Panc1 (cell line): Measurements from ENCODE around the gene CYSRT1. TPM values are rescaled to one million over a fixed set of nuclear protein-coding genes. Genes with fewer than 3 reads are reported as not detected.

ENCODE experiments used
- ATAC-seq: fragments of 200-7000 bp; cut with Tn5 transposase; 2 replicates; pipeline ENCODE4 v1.9.1; 2020; ENCODE audit warnings: mild to moderate bottlenecking, moderate library complexity
- BruUV-seq: library from RNA; stranded (reverse); fragments of 400-500 nt; replicated peaks from 2 replicates; lab custom pipeline; 2021; lab: Mats Ljungman, UMichigan
- CTCF ChIA-PET: fragments of 300-600 bp; sonication (Branson Sonifier 250); formaldehyde crosslinking; loops from one replicate; lab custom pipeline; 2022; ENCODE audit warnings: antibody characterized with exemption; lab: Charles Lee
- POLR2A ChIA-PET: fragments of 300-600 bp; sonication (Branson Sonifier 250); formaldehyde crosslinking; loops from one replicate; lab custom pipeline; 2022; ENCODE audit warnings: antibody characterized with exemption; lab: Charles Lee
- DNase-seq: peaks from one replicate; pipeline ENCODE4 v3.0.0-alpha.2; 2010; ENCODE audit warnings: low read depth, low spot score
- H3K27ac ChIP-seq: 2 replicates; pipeline ENCODE4 v1.5.1; 2011; ENCODE audit warnings: mild to moderate bottlenecking, low read length, inconsistent platforms
- H3K27me3 ChIP-seq: fragments of 200-500 bp; sonication (Bioruptor generic); 2 replicates; pipeline ENCODE4 v1.6.0; 2014; ENCODE audit warnings: low read length, inconsistent platforms; ENCODE audit not compliant: control insufficient read depth, insufficient read depth
- H3K36me3 ChIP-seq: fragments of 200-500 bp; sonication (Bioruptor generic); 2 replicates; pipeline ENCODE4 v1.5.1; 2014; ENCODE audit warnings: inconsistent platforms, mild to moderate bottlenecking, low read length, moderate library complexity; ENCODE audit not compliant: control insufficient read depth, insufficient read depth
- H3K4me1 ChIP-seq: 2 replicates; pipeline ENCODE4 v1.5.1; 2011; ENCODE audit warnings: inconsistent platforms, mild to moderate bottlenecking, low read length, moderate library complexity; ENCODE audit not compliant: control insufficient read depth, insufficient read depth
- H3K4me3 ChIP-seq, 2 experiments: 2 replicates each; pipeline ENCODE4 v1.5.1; 2011 to 2012; ENCODE audit warnings: low read depth in 2 of 2, low read length in 2 of 2, mild to moderate bottlenecking in 2 of 2, inconsistent platforms in 1 of 2, moderate library complexity in 1 of 2
- H3K9me3 ChIP-seq: fragments of 200-500 bp; sonication (Bioruptor generic); 2 replicates; pipeline ENCODE4 v1.5.1; 2014; ENCODE audit warnings: low read depth, mild to moderate bottlenecking, inconsistent platforms, low read length, moderate library complexity; ENCODE audit not compliant: control insufficient read depth, insufficient read depth
- SIN3A ChIP-seq: IDR thresholded peaks from 2 replicates; pipeline ENCODE4 v1.6.1; 2012; ENCODE audit warnings: low read depth, mild to moderate bottlenecking, low read length, moderate library complexity, borderline replicate concordance; ENCODE audit not compliant: insufficient read depth
- TCF7L2 ChIP-seq: IDR thresholded peaks from 2 replicates; pipeline ENCODE4 v1.6.1; 2011; ENCODE audit warnings: mild to moderate bottlenecking, low read depth, low read length, inconsistent platforms
- in situ Hi-C: cut with HindIII; loops from 2 replicates; pipeline ENCODE4 v1.10.0; 2016; ENCODE audit warnings: low sequenced_read_pairs, low pct_unique_long_range_greater_than_20kb
- intact Hi-C: fragments of 100-400 bp; cut with micrococcal nuclease; formaldehyde crosslinking; loops from one replicate; pipeline ENCODE4 v1.10.0; 2022; ENCODE audit not compliant: unreplicated experiment
- total RNA-seq: library from RNA; stranded (reverse); gene quantifications from one replicate; pipeline ENCODE4 v1.2.1, GENCODE V29; 2021; ENCODE audit not compliant: unreplicated experiment
- TF ChIP-seq, protein P1 (sequence below), 2 experiments: IDR thresholded peaks; 2 replicates each; pipeline ENCODE4 v1.6.1; 2011 to 2012; ENCODE audit warnings: low read depth in 2 of 2, control low read depth in 1 of 2, low read length in 1 of 2, mild to moderate bottlenecking in 1 of 2, moderate library complexity in 1 of 2; ENCODE audit not compliant: insufficient read depth in 1 of 2
- TF ChIP-seq, protein P2 (sequence below): fragments of 450-650 bp; IDR thresholded peaks from 2 replicates; pipeline ENCODE4 v1.5.1; 2017; ENCODE audit warnings: mild to moderate bottlenecking

The CYSRT1 gene
- total RNA-seq, 1 experiment from 2014 or later = 0.67 TPM

DNA sequence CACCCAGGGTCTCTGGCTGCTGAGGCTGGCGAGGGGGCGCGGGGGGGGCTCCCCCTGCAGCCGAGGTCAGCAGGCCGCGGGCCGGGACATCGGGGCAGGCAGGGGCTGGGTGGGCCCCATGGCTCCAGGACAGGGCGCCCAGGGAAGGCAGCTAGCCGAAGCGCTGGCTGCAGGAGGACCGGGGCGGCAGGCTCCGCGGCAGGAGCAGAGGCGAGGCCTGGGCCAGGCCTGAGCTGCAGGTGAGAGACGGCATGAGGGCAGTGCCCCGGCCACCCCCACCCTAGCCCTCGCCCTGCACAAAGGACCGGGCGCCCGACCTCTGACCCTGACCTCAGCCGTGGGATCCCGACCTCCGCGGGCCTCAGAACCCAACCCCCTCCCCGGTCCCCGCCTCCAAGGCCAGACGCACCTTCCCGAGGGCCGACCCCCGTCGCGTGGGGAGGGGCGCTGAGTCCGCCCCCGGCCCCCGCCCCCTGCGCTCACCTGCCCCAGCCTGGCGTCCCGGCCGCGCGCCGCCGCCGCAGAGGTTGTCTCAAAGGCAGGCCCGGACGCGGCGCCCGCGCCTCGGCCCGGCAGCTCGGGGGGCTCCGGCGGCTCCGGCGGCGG is 3.4 kb upstream of the CYSRT1 start:
- in situ Hi-C loops = no loop called here
- Histone ChIP-seq H3K9me3 (no peaks in the 10 kb centered on the region), H3K27ac (no peak overlapping the region), H3K4me1 (peaks cover 25% of the 10 kb centered on the region), H3K4me3 (peak overlapping the region; percentile 23 to 67; a peak in 3 of 4 replicates), H3K36me3 (peaks cover 2% of the 10 kb centered on the region; the same call in 1 of the 2 replicates), H3K27me3 (no peaks in the 10 kb centered on the region)
- POLR2A ChIA-PET = no interaction called here
- intact Hi-C loops = no loop called here
- no peak for ATAC-seq
- no TSS peak for BruUV-seq
- TF ChIP-seq TCF7L2 (no peak), SIN3A (no peak)
- TF ChIP-seq, protein P1, sequence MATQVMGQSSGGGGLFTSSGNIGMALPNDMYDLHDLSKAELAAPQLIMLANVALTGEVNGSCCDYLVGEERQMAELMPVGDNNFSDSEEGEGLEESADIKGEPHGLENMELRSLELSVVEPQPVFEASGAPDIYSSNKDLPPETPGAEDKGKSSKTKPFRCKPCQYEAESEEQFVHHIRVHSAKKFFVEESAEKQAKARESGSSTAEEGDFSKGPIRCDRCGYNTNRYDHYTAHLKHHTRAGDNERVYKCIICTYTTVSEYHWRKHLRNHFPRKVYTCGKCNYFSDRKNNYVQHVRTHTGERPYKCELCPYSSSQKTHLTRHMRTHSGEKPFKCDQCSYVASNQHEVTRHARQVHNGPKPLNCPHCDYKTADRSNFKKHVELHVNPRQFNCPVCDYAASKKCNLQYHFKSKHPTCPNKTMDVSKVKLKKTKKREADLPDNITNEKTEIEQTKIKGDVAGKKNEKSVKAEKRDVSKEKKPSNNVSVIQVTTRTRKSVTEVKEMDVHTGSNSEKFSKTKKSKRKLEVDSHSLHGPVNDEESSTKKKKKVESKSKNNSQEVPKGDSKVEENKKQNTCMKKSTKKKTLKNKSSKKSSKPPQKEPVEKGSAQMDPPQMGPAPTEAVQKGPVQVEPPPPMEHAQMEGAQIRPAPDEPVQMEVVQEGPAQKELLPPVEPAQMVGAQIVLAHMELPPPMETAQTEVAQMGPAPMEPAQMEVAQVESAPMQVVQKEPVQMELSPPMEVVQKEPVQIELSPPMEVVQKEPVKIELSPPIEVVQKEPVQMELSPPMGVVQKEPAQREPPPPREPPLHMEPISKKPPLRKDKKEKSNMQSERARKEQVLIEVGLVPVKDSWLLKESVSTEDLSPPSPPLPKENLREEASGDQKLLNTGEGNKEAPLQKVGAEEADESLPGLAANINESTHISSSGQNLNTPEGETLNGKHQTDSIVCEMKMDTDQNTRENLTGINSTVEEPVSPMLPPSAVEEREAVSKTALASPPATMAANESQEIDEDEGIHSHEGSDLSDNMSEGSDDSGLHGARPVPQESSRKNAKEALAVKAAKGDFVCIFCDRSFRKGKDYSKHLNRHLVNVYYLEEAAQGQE (IDR thresholded peaks at IDR 0.05; ENCODE audit: insufficient read depth in 1 of 2, low read depth in 2 of 2, low read length in 1 of 2) = no peak
- TF ChIP-seq, protein P2, sequence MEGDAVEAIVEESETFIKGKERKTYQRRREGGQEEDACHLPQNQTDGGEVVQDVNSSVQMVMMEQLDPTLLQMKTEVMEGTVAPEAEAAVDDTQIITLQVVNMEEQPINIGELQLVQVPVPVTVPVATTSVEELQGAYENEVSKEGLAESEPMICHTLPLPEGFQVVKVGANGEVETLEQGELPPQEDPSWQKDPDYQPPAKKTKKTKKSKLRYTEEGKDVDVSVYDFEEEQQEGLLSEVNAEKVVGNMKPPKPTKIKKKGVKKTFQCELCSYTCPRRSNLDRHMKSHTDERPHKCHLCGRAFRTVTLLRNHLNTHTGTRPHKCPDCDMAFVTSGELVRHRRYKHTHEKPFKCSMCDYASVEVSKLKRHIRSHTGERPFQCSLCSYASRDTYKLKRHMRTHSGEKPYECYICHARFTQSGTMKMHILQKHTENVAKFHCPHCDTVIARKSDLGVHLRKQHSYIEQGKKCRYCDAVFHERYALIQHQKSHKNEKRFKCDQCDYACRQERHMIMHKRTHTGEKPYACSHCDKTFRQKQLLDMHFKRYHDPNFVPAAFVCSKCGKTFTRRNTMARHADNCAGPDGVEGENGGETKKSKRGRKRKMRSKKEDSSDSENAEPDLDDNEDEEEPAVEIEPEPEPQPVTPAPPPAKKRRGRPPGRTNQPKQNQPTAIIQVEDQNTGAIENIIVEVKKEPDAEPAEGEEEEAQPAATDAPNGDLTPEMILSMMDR = no peak
- no peak for DNase-seq
- CTCF ChIA-PET = no interaction called here

DNA sequence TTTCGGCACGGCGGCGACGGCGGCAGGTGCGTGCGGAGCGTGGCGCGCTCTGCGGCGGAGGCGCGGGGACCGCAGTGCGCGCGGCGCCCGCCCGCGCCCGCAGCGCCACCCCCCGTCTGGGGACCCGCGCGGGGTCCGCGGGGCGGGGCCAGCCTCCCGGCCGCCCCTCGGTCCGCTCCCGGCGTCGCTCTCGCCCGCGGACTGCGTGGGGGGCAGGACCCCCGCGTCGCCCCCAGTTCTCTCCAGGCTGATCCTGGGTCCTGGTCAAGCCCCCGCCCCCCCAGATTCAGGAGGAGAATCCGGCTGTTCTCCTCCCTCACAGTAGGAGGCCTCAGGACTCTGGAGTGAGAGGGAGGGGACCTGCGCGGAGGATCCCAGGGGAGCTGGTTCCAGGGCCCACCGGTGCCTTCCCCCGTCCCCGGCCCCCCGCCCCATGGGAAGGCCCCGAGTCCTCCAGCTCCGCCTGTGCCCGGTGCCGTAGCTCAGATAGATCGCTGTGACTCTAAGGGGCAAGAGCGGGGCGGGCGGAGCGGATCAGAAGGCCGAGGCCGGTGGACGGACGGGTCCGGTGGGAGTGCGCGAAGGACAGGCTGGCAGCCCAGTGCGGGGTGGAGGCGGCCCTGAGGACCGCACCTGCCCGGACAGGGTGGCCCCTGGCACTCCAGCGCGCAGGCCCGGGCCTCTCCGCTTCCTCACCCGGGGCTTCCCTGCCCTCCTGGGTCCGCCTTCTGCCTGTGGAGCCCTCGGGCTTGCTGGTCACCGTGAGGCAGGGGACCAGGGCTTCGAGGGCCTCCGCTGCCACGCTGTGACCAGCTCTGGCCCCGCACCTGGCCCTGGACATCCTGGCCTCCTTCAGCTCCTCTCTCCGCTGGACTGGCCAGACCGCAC is 2.5 kb upstream of the CYSRT1 start, which contains the start of gene RNF208:
Gene RNF208 (minus strand): TSS at position 51 of the 888 bp plus-strand sequence. CDS start 1,028 bp downstream, outside the sequence.
- ATAC-seq = peak; percentile 7
- intact Hi-C loops = no loop called here

More for the DNA sequence above, 2.5 kb upstream of the CYSRT1 start, which contains the start of gene RNF208:
- POLR2A ChIA-PET = no interaction called here
- in situ Hi-C loops = no loop called here
- no peak for DNase-seq
- no peak for TF ChIP-seq SIN3A
- TF ChIP-seq, protein P1 (IDR thresholded peaks at IDR 0.05; ENCODE audit: insufficient read depth in 1 of 2, low read depth in 2 of 2, low read length in 1 of 2) = no peak
- TF ChIP-seq TCF7L2 = no peak
- TF ChIP-seq, protein P2 = no peak
- CTCF ChIA-PET = no interaction called here
- Histone ChIP-seq H3K4me3 (peak within 1 kb of the TSS; percentile 50 to 67), H3K36me3 (peaks cover 2% of the 10 kb centered on the region; the same call in 1 of the 2 replicates), H3K27ac (peak within 1 kb of the TSS; percentile 69; the same call in 1 of the 2 replicates), H3K4me1 (peaks cover 24% of the 10 kb centered on the region), H3K27me3 (no peaks in the 10 kb centered on the region), H3K9me3 (no peaks in the 10 kb centered on the region)
- BruUV-seq = no TSS peak
